Activated gamma-delta T cell (primary cell): Measurements from ENCODE around the gene BMERB1.
"Not testable (repeated sequence)": the region's sequence is repeated elsewhere in the genome, so short reads cannot be mapped to it uniquely, and the experiment has no call there.

Experiments
- DNase-seq: peaks from one replicate; lab custom pipeline; 2025; lab: John Stamatoyannopoulos, UW

BMERB1 gene

DNA sequence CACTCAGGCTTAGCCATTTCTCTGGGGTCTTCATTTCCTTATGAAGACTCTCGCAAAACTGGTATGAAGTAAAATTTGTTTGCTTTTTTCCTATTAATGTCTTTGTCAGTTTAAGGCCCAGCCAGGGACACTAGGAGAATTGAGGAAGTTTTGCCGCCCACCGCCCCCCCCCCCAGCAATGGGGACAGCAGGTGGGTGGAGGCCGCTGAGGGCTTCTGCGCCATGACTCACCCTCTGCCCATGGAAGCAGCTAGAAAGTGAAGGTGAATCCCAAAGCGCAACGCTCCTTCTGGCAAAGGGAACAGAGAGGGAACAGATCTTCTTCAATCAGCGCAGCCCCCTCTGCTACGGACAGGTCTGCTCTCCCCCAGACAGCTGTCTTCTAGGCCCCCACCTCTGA lies 158.8 kb downstream of the BMERB1 start:
- DNase-seq, result no peak

DNA sequence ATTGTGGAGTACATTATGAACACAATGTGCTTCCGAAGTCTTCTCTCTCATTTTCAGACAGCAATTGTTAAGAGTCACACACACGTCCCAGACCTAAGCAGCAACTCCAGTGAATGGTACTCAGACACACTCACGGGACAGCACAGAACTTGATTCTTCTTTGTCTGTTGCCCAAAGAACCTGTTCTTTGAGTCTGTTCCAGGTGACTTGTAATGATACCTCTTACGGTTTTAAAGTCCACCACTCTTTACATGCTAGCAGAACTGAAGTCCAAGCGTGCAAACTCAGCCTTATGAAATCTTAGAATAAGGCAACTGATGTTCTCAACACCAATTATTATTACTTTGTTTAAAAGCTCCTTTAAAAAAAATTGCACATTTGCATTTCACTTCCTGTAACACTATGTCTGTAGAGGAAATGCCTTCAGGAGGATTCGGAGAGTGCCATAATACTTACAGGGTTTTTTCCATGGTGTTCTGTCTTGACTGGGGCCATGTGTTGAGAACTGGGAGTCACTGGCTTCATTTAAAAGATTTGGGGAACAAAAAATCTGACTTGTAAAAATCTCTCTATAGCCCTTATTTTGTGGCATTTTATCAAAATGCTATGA lies 160.4 kb downstream of the BMERB1 start:
- DNase-seq, result no peak

DNA sequence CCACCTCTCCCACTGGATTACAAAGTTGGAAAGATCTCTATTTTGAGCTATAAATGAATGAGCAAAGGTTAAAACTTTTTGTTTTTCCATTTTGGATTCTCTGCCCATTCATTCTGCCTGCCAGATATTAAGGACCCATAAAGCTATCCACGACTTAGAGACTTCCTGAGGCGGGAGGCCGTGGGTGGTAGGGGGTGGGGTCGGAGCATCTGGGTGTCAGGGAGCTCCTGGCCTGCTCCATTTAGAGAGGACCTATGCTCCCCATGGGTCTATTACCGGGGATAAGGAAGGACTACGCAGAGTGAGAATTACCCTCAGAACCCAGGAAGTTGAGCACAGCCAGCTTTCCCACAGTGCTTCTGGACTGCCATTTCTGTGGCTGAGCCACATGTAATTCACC lies 162.7 kb downstream of the BMERB1 start:
- DNase-seq, result no peak

GRCh38 chr16:15597822-15598647 lies 163.6 kb downstream of the BMERB1 start:
- no peak for DNase-seq

DNA sequence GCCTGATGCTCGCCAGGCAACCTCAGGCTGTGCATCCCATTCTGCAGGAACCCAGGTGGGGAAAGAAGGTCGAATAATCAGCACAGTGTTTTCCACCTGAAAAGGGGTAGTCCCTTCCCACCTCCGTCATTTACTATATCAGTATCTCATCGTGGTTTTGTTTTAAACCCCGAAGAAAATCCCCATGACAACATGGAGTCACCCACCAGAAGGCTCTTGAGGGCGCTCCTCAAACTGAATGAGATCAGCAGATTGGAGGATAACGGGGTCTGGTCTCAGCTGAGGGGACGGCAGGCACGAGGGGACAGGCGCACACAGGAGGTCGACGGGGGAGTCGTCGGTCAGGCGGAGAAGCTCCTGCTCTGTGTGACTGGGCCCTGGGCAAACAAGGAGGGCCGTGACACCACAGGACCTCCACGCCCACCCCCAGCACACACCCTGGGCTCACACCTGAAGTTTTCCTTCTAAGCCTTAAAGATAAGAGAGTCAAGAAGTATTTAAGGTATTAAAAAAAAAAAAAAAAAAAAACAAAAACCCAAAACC lies 164.3 kb downstream of the BMERB1 start:
- no peak for DNase-seq

DNA sequence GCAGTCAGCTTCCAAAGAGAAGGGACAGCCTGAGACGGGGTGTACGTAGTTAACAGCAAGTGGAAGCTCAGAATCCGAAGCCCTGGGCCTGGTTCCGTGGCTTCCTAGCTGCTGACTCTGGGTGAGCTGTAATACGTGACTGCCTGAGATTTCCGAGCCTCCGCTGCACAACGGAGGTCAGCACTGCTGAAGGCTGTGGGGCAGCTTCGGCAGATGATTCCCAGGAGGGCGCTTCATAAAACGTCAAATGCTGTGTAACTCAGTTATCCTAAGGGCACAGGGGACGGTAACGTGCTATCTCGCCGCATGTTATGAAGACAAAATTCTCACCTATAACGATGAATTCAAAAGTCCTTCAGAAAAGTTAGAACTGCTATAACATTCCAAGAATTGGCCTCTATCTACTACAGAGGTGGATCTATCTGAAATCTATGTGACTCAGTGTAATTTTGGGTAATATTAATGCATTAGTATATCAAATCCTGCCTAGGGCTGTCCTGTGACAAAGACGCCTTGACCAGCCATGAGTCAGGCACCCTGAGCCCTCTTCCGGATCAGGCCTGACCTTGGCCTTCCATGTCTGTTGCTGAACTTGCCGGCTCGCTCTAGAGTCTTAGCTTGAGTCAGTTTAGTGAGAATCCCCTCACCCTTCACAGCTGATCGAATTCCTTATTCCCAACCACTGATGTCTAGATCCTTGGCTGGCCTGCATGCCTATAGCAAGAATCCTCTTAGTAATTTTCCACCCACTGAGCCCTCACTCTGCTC lies 165.1 kb downstream of the BMERB1 start:
- no peak for DNase-seq

GRCh38 chr16:15601212-15601879 lies 167.0 kb downstream of the BMERB1 start:
- DNase-seq, result no peak

GRCh38 chr16:15602285-15603044 lies 168.1 kb downstream of the BMERB1 start:
- DNase-seq, result no peak

DNA sequence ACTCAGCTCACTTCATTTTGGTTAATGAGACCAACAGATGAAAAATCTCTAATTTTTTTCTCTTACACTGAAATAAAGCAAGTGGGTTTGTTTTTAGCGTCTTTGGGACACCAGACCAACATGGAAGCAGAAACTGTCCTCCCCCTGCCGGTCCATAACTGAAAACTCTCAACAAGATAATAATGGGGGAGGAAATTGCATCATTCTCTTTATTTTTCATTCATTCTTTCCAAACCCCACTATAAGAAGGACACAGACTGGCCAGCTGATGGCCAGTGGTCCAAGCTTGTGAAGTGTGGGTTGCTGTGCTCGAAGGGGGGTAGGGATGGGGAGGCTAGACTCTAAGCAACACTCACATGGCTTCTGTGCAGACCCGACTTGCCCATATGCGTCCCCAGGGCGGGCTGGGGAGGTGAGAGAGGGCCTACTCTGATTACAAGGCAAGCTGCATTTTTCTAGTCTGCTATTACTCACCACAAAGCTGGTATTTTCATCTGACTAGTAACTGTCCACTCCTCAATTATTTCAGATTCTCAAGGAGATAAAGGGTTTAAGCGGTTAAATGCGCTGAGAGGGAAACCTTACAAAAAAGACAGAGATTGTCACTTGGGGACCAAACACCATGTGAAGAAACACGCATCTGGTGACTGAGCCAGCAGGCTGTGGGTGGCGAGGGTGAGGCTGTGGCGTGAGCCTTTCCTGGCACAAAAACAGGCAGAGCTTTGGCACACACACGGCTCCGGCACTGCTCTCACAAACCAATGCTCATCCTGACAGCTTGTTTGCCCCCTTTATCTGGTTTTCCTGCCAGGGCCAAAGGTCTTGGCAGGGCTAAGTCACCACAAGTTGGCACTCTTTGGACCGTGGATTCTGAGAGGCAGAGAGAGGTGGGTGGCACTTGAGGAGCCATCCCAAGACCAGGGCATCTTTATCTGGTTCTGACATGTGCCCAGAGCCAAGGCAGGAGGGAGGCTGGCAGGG lies 170.4 kb downstream of the BMERB1 start:
- DNase-seq, result no peak

DNA sequence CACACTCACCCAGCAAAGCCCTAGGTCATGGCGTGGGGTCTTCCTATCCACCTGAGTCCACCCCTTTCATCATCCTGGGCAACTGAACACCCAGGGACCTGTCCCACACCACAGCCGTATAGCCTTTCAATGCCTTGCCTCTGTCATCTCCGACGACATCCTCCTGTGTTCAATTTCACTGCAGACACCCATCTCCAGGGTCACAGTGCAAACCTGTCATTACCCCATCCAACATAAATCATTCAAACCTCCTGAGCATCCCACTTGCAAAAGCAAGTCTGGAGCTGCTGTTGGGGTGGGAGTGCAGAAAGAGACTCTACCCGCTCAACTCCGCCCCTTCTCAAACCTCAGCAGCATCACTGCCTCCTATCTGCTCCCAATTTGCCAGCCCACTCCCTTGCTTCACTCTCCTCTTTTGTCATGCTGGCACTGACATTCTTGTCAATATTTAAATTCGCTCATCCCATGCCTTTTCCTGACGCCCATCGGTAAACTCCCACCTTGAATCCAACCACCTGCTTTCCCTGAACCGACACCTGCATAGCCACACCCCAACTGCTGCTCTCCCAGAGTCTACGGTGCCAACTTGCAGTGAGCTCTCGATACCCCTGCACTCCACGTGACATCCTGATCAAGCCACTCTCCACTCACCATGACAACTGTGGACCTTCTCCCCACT lies 171.6 kb downstream of the BMERB1 start:
- no peak for DNase-seq

- no peak for DNase-seq
Measured at GRCh38 chr16:15606518-15607220, 172.3 kb downstream of the BMERB1 start.

DNA sequence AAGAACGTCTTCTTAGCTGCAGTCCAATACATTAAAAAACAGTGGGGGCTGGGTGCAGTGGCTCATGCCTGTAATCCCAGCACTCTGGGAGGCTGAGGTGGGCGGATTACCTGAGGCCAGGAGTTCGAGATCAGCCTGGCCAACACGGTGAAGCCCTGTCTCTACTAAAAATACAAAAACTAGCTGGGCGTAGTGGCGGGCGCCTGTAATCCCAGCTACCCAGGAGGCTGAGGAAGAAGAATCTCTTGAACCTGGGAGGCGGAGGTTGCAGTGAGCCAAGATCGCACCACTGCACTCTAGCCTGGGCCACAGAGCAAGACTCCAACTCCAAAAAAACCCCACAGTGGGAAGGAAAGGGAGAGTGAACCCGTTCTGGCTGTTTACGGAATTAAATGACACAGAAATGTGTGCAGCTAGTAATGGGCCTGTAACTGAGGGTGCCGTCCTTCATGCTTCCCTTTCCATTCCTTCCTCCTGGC lies 172.9 kb downstream of the BMERB1 start:
- DNase-seq, result not testable (repeated sequence)

- no peak for DNase-seq
Measured at GRCh38 chr16:15607700-15608396, 173.5 kb downstream of the BMERB1 start.

- DNase-seq, result no peak
Measured at GRCh38 chr16:15608398-15609285, 174.3 kb downstream of the BMERB1 start.

DNA sequence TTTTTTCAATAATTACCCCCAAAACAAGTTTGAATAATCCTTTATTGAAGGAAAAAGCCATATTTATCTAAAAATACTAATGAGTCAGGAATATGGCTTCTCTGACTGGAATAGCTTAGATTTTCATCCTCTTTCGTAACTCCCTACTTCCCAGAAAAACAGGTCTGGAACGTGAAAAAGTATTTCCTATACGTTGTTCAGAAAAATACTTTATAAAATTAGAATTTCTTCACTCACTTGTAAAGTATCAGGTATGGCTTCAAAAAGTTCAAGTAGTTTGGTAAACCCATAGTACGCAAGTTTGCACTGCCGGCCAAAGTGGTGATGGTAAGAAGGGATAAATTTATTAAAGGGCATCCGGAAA lies 174.9 kb downstream of the BMERB1 start:
- DNase-seq, result no peak

- no peak for DNase-seq
Measured at GRCh38 chr16:15610369-15610871, 176.0 kb downstream of the BMERB1 start.

- DNase-seq, result no peak
Measured at GRCh38 chr16:15611610-15612009, 177.2 kb downstream of the BMERB1 start.
